Measurements from ENCODE around the gene SLC44A1.

DNA sequence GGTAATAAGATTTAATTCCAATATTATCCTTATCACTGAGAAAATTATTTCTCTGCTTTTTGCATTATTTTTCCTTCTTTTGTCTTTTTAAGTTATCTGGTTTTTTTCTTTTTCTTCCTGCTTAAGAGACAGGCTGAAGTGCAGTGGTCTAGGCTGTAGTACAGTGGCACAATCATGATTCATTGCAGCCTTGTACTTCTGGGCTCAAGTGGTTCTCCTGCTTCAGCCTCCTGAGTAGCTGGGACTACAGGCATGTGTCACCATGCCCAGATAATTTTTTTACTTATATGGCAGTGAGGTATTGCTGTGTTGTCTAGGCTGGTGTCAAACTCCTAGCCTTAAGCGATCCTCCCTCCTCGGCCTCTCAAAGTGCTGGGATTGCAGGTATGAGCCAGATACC, 93.9 kb downstream of the SLC44A1 start:
- TF ChIP-seq, protein P1, sequence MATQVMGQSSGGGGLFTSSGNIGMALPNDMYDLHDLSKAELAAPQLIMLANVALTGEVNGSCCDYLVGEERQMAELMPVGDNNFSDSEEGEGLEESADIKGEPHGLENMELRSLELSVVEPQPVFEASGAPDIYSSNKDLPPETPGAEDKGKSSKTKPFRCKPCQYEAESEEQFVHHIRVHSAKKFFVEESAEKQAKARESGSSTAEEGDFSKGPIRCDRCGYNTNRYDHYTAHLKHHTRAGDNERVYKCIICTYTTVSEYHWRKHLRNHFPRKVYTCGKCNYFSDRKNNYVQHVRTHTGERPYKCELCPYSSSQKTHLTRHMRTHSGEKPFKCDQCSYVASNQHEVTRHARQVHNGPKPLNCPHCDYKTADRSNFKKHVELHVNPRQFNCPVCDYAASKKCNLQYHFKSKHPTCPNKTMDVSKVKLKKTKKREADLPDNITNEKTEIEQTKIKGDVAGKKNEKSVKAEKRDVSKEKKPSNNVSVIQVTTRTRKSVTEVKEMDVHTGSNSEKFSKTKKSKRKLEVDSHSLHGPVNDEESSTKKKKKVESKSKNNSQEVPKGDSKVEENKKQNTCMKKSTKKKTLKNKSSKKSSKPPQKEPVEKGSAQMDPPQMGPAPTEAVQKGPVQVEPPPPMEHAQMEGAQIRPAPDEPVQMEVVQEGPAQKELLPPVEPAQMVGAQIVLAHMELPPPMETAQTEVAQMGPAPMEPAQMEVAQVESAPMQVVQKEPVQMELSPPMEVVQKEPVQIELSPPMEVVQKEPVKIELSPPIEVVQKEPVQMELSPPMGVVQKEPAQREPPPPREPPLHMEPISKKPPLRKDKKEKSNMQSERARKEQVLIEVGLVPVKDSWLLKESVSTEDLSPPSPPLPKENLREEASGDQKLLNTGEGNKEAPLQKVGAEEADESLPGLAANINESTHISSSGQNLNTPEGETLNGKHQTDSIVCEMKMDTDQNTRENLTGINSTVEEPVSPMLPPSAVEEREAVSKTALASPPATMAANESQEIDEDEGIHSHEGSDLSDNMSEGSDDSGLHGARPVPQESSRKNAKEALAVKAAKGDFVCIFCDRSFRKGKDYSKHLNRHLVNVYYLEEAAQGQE (IDR thresholded peaks at IDR 0.05) = no peak
- TF ChIP-seq, protein P2, sequence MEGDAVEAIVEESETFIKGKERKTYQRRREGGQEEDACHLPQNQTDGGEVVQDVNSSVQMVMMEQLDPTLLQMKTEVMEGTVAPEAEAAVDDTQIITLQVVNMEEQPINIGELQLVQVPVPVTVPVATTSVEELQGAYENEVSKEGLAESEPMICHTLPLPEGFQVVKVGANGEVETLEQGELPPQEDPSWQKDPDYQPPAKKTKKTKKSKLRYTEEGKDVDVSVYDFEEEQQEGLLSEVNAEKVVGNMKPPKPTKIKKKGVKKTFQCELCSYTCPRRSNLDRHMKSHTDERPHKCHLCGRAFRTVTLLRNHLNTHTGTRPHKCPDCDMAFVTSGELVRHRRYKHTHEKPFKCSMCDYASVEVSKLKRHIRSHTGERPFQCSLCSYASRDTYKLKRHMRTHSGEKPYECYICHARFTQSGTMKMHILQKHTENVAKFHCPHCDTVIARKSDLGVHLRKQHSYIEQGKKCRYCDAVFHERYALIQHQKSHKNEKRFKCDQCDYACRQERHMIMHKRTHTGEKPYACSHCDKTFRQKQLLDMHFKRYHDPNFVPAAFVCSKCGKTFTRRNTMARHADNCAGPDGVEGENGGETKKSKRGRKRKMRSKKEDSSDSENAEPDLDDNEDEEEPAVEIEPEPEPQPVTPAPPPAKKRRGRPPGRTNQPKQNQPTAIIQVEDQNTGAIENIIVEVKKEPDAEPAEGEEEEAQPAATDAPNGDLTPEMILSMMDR (IDR thresholded peaks at IDR 0.05) = no peak
- TF ChIP-seq MAFK (IDR thresholded peaks at IDR 0.05; ENCODE audit: partially characterized antibody) = no peak
- no peak for TF ChIP-seq RAD21 (conservative IDR thresholded peaks at IDR 0.05 in 1 of 2, IDR thresholded peaks at IDR 0.05 in 1 of 2)
- no peak for TF ChIP-seq POLR2A (IDR thresholded peaks at IDR 0.05; ENCODE audit: low read length)
- no peak for TF ChIP-seq EP300 (IDR thresholded peaks at IDR 0.05)
- no peak for TF ChIP-seq RNF2 (IDR thresholded peaks at IDR 0.05; ENCODE audit: borderline replicate concordance, low read depth)
- TF ChIP-seq, protein P3, sequence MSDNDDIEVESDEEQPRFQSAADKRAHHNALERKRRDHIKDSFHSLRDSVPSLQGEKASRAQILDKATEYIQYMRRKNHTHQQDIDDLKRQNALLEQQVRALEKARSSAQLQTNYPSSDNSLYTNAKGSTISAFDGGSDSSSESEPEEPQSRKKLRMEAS (IDR thresholded peaks at IDR 0.05) = no peak
